ENCODE data around the gene GALNT1. TPM values are rescaled to one million over a fixed set of nuclear protein-coding genes. Genes with fewer than 3 reads are reported as not detected.

The GALNT1 gene
- total RNA-seq, 1 experiment from 2014 or later = 40.1 TPM

DNA sequence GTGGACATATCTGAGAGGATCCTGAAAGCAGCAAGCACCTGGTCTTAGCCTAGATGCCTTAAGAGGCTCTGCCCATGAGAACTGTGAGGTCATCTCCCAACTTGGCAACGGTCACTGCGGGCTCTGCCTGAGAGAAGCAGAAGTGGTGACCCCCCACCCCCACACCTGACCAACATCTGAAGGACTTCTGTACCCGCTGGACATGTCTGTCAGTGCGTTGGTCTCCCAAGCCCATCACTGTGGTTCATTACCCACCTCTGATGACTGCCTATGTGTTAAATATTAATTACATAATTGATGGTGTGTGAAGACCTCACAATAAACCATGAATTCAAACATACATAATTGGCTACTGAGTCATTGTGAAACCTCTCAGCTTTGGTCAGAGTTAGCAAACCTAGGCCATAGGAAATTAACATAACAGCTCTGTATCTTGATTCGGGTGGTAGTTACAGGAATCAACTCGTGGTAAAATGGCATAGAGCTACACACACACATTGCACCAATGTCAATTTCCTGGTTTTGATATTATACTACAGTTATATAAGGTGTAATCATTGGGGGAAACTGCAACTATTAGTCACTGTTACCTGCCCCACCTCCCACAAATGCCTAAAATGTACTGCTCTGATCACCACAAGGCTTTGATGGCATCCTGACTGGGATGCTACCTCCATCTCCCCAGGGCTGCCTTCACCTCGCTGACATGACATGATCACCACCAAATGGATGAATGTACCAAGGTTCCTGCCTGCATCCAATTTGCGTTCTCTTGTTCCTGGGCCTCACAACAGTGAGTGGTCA lies 4.3 kb upstream of the GALNT1 start:
- H3K27me3 ChIP-seq = no peaks in the 10 kb centered on the region
- DNase-seq = no peak
- H3K36me3 ChIP-seq = no peaks in the 10 kb centered on the region
- H3K4me1 ChIP-seq = no peaks in the 10 kb centered on the region
- no peak overlapping the region for H3K27ac ChIP-seq
- H3K4me3 ChIP-seq = no peak overlapping the region
- no peaks in the 10 kb centered on the region for H3K9me3 ChIP-seq (replicated peaks)

DNA sequence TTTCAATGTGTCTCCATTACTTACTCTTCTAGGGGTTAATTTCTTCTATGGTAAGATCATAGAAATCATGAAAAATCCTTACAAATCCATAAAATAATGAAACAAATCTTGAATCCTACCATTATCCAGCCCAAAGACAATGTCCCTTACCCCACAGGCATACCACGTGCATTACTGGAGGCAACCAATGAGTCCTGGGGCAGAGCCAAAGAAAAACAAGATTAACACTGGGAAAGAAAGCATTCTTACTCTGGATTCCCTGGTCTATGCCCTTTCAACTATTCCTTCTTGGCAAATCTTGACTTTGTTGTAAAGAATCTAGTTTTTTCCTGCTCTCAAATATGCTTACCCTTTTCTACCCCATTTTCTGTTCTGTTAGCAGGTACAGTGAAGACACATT lies 3.1 kb upstream of the GALNT1 start:
- no peaks in the 10 kb centered on the region for H3K9me3 ChIP-seq (replicated peaks)
- no peak for DNase-seq
- H3K4me1 ChIP-seq = no peaks in the 10 kb centered on the region
- H3K36me3 ChIP-seq = no peaks in the 10 kb centered on the region
- H3K4me3 ChIP-seq = no peak overlapping the region
- H3K27ac ChIP-seq = no peak overlapping the region
- H3K27me3 ChIP-seq = no peaks in the 10 kb centered on the region

DNA sequence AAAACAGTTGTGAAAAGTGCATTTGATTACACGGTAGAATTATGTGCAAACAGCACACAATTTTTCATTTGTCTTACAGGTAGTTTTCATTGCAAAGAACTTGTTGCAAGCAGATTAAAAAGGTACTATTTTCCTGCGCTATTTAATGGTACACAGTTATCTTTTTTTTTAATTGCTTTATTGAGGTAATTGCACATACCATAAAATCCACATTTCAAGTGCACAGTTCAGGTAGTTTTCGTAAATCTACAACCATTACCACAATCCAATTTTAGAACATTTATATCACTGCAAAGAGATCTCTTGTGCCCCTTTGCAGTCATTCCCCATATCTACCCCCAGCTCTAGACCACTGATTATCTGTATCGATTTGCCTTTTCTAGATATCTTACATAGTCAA lies 2.6 kb upstream of the GALNT1 start:
- Histone ChIP-seq H3K4me3 (no peak overlapping the region), H3K27me3 (no peaks in the 10 kb centered on the region), H3K27ac (no peak overlapping the region), H3K4me1 (no peaks in the 10 kb centered on the region), H3K36me3 (no peaks in the 10 kb centered on the region), H3K9me3 (replicated peaks) (no peaks in the 10 kb centered on the region)
- no peak for DNase-seq

DNA sequence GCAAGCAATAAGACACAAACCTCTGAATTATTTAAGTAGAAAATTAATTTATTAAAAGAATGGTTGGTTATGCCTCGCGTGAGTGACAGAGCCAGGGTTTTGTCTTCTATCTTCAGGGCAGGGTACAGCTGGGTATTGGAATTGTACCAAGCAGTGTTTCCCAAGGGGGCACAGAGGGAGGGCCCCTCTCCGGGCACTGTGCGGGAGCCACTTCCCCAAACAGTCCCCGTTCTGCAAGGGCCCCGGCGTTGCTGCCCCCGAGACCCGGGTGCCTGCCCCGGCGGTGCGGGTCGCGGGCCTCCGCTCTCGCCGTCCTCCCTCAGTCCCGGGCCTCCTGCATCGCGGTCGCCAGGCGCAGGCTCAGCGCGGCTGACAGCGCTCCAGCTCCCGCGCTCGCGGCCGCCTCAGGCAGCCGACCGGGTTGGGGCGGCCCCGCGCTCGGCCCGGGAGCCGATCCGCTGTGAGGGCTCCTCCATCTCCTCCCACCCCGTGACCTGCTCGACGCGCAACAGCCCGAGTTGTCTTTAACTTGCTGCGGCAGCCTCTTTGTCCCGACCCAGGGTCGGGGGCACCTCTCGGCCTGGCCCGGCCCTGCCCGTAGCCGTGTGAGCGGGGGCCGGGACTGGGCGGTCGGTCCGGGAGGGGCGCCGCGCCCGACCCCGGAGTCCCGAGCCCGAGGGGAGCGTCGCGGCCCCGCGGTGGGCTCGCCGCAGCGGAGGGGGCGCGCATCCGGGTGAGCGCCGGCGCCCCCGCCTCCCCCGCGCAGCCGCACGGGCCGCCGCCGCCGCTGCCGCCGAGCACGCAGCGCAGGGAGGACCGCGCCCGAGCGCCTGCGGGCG lies 620 bp upstream of the GALNT1 start:
- H3K9me3 ChIP-seq (replicated peaks) = no peaks in the 10 kb centered on the region
- peak overlapping the region; percentile 36; the same call in 1 of the 2 replicates for H3K27ac ChIP-seq
- no peaks in the 10 kb centered on the region for H3K36me3 ChIP-seq
- no peaks in the 10 kb centered on the region for H3K4me1 ChIP-seq
- H3K27me3 ChIP-seq = no peaks in the 10 kb centered on the region
- DNase-seq = peak; percentile 41 to 57
- H3K4me3 ChIP-seq = peak overlapping the region; percentile 71

DNA sequence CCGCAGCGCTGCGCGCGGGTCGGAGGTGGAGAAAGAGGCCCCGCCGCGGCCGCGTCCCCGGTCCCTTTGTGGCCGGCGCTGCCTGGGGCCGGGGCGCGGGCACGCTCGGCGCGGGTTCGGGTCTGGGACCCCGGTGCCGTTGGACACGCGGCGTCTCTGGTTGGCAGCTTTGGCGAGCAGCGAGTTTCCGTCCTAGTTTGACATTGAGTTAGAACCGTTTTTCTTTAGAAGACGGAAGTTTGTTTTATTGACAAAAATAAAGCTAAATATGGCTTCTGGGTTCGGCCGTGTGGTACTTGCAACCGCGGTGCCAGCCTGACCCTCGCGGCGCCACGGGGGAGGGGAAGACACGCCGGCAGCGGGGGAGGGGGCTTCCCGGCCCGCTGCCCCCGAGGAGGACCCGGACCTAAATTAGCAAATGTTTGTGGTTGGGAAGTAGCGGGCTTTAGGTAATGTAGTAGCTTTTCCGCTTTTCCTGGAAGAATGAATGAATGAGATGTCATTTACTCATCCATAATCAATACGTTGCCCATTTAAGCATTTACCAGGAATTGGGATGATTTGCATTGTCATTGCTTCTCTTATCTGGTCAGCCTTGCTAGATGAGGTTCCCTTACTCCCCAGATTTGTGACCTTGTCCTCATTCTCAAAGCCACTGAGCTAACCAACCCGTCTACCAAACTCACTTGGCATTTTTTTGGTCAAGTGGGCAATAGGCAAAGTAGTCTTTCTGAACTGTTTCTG lies 530 bp downstream of the GALNT1 start:
- DNase-seq = peak; percentile 3 to 17
- H3K27ac ChIP-seq = peak overlapping the region; percentile 24
- H3K27me3 ChIP-seq = no peaks in the 10 kb centered on the region

DNA sequence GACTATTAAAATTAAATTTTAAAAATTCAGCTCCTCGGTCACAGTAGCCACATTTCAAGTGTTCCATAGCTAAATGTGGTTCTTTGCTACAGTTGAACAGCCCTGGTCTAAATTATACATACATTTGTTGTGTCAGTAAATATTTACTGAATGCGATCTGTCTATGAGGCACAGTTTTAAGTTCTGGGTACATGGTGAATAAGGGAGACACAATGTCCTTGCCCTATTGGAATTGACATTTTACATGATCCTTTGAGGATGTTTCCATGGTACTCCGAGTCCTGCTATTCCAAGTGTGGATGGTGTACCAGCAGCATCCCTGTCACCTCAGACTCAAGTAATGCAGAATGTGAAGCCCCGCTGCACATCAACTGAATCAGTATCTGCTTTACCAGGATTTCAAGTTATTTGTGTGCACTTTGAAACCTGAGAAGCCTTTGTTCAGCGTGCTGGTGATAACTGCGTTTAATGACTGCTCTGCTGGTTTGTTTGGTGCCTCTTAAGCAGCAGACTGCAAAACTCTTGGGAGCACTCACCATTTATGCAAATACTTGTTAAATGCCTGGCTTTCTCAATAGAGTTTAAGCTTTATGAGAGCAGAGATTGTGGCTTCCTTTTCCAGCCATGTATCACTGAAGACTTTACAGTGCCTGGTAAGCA lies 1.5 kb downstream of the GALNT1 start:
- no peaks in the 10 kb centered on the region for H3K27me3 ChIP-seq
- H3K27ac ChIP-seq = no peak overlapping the region
- no peaks in the 10 kb centered on the region for H3K4me1 ChIP-seq
- no peak overlapping the region for H3K4me3 ChIP-seq
- 0 out of 2 replicates have a peak, but pooled peaks cover 4% of the 10 kb centered on the region for H3K9me3 ChIP-seq (replicated peaks)
- no peaks in the 10 kb centered on the region for H3K36me3 ChIP-seq
- peak in 1 of 2 experiments; percentile 7 for DNase-seq

More for the DNA sequence above, 530 bp downstream of the GALNT1 start:
- H3K36me3 ChIP-seq = no peaks in the 10 kb centered on the region
- H3K4me3 ChIP-seq = peak overlapping the region; percentile 81
- H3K9me3 ChIP-seq (replicated peaks) = no peaks in the 10 kb centered on the region
- no peaks in the 10 kb centered on the region for H3K4me1 ChIP-seq

DNA sequence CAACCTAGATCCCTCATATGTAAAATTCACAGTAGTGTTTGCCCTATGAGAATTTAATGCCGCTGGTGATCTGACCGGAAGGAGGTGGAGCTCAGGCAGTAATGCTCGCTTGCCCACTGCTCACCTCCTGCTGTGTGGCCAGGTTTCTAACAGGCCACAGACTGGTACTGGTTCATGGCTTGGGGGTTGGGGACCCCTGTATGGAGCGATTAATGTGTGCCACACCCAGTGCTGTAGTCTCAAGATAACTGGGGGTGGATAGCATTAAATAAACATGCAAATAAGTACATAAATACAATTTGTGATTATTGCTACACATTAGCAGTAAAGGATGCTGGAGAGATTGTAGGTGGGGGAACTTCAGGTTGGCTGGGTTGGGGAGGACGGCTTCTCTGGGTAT lies 3.2 kb downstream of the GALNT1 start:
- Histone ChIP-seq H3K27ac (no peak overlapping the region), H3K27me3 (no peaks in the 10 kb centered on the region), H3K36me3 (no peaks in the 10 kb centered on the region), H3K9me3 (replicated peaks) (0 out of 2 replicates have a peak, but pooled peaks cover 5% of the 10 kb centered on the region), H3K4me3 (no peak overlapping the region), H3K4me1 (no peaks in the 10 kb centered on the region)
- no peak for DNase-seq

DNA sequence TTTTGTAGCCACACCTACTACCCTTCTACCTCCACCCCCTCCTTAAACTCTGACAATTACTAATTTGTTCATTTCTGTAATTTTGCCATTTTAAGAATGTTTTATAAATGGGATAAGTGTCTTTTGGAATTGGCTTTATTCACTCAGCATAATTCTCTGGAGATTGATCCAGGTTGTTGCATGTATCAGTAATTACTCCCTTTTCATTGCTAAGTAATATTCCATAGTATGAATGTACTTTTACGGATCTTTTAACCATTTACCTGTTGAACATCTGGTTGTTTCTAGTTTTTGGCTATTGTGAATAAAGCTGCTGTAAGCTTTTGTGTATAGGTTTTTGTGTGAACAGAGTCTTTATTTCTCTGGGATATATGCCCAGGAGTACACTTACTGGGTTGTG lies 4.1 kb downstream of the GALNT1 start:
- Histone ChIP-seq H3K27ac (no peak overlapping the region), H3K4me1 (no peaks in the 10 kb centered on the region), H3K4me3 (no peak overlapping the region), H3K9me3 (replicated peaks) (0 out of 2 replicates have a peak, but pooled peaks cover 5% of the 10 kb centered on the region), H3K36me3 (no peaks in the 10 kb centered on the region), H3K27me3 (no peaks in the 10 kb centered on the region)
- no peak for DNase-seq

DNA sequence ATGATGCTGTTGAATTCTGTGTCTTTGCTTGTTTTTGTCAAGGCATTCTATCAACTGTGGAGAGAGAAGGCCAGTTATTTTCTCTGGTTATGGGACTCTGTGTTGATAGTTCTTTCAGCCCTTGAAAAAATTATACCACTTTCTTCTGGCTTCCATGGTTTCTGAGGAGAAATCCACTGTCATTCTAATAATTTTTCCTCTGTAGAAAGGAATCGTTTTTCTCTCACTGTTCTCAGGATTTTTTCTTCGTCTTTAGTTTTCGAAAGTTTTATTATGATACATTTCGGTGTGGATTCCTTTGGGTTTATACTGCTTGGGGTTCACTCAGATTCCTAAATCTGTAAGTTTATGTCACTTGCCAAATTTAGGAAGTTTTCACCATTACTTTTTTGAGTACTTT lies 6.6 kb downstream of the GALNT1 start:
- 0 out of 2 replicates have a peak, but pooled peaks cover 5% of the 10 kb centered on the region for H3K9me3 ChIP-seq (replicated peaks)
- no peaks in the 10 kb centered on the region for H3K4me1 ChIP-seq
- no peak overlapping the region for H3K27ac ChIP-seq
- no peak overlapping the region for H3K4me3 ChIP-seq
- no peaks in the 10 kb centered on the region for H3K27me3 ChIP-seq
- no peak for DNase-seq
- H3K36me3 ChIP-seq = no peaks in the 10 kb centered on the region

DNA sequence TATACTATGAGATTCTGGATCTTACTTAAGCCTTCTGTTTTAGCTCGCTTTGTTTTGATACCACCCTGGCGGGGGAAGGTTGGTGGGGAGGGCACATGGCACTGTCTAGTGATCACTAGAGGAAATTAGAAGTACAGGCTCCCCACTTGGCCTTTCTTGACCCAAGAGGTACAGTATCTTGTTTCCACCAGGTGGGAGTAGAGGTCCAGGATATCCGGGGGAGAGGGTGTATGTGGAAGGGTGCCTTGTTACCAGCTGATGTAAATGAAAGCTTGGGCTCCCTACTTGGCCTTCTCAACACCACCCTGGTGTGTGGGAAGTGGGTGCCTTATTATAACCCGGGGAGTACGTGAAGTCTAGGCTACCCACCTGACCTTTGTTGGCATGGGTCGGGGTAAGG lies 7.5 kb downstream of the GALNT1 start:
- Histone ChIP-seq H3K27ac (no peak overlapping the region), H3K4me1 (no peaks in the 10 kb centered on the region), H3K36me3 (no peaks in the 10 kb centered on the region), H3K9me3 (replicated peaks) (0 out of 2 replicates have a peak, but pooled peaks cover 5% of the 10 kb centered on the region), H3K4me3 (no peak overlapping the region), H3K27me3 (no peaks in the 10 kb centered on the region)
- no peak for DNase-seq

DNA sequence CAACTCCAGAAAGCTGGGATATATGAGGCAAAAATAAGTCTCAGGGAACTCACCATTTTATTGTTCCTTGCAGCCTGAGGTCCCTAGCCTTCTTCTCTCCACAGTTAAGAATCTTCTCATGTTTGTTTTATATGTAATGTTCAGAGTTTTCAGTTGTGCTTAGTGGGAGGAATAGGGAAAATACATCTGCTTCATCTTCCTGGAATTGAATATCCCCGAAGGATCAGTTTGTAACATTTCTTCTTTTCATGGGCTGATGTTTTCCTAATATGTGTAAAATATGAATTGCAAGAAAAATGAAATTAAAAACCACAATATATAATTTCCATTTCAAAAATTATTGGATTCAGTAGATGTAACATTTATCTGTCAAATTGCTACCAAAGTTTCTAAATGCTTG lies 8.0 kb downstream of the GALNT1 start:
- 0 out of 2 replicates have a peak, but pooled peaks cover 5% of the 10 kb centered on the region for H3K9me3 ChIP-seq (replicated peaks)
- no peaks in the 10 kb centered on the region for H3K27me3 ChIP-seq
- no peaks in the 10 kb centered on the region for H3K36me3 ChIP-seq
- H3K4me3 ChIP-seq = no peak overlapping the region
- DNase-seq = no peak
- no peaks in the 10 kb centered on the region for H3K4me1 ChIP-seq
- no peak overlapping the region for H3K27ac ChIP-seq

DNA sequence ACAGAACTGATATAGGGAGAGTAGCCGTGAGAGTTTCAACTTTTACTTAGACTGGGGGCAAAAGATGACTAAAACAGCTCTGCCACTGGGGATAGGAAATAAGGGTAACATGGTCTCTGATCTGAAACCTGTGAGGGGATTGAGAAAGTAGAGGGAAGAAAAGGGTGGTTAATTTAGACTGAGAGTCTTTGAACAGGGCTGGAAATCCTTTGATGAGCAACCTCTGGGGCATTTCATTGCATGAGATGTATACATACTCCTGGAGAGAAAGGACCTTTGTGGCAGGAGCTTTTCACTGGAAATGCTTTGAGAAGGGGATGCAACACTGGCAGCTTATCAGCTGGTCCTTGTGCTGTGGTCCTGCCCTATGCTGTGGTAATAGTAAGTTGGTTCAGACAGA lies 9.4 kb downstream of the GALNT1 start:
- H3K4me1 ChIP-seq = no peaks in the 10 kb centered on the region
- no peak overlapping the region for H3K4me3 ChIP-seq
- no peak overlapping the region for H3K27ac ChIP-seq
- no peaks in the 10 kb centered on the region for H3K27me3 ChIP-seq
- H3K36me3 ChIP-seq = no peaks in the 10 kb centered on the region
- 0 out of 2 replicates have a peak, but pooled peaks cover 5% of the 10 kb centered on the region for H3K9me3 ChIP-seq (replicated peaks)
- DNase-seq = no peak

DNA sequence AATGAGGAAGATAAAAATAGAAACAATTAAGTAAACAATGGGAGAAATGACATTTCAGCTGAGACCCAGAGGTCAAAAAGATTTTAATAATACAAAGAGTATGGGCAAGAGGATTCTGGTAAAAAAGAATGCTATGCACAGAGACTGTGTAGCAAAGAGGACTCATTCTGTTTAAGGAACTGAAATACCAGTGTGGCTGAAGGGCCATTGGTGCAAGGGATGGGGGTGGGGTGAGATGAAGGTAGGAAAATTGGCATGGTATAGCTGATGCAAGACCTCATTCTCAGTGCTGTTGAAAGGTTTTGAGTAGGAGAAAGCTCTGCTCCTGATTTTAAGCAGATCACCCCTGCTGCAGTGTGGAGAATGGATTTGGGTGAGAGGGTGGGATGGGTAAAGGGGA lies 10.8 kb downstream of the GALNT1 start:
- no peaks in the 10 kb centered on the region for H3K36me3 ChIP-seq
- H3K4me1 ChIP-seq = no peaks in the 10 kb centered on the region
- no peaks in the 10 kb centered on the region for H3K27me3 ChIP-seq
- H3K27ac ChIP-seq = no peak overlapping the region
- no peak overlapping the region for H3K4me3 ChIP-seq
- H3K9me3 ChIP-seq (replicated peaks) = 0 out of 2 replicates have a peak, but pooled peaks cover 5% of the 10 kb centered on the region
- no peak for DNase-seq

DNA sequence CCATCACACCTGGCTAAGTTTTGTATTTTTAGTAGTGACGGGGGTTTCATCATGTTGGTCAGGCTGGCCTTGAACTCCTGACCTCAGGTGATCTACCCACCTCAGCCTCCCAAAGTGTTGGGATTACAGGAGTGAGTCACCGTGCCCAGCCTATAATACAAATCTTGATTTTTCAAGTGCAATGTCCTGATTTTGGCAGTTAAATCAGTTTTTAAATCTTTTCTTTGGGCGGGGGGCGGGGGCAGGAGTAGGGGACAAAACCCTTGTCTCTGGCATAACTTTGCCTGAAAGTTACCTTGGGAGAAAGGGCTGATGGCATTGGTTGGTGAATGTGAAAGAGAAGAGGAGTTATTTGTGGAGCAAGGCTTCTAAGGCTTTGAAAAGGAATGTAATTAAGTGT lies 12.3 kb downstream of the GALNT1 start:
- no peaks in the 10 kb centered on the region for H3K27me3 ChIP-seq
- H3K4me1 ChIP-seq = no peaks in the 10 kb centered on the region
- H3K36me3 ChIP-seq = no peaks in the 10 kb centered on the region
- no peak overlapping the region for H3K4me3 ChIP-seq
- no peak overlapping the region for H3K27ac ChIP-seq
- DNase-seq = no peak
- no peaks in the 10 kb centered on the region for H3K9me3 ChIP-seq (replicated peaks)
